A172 (cell line): Measurements from ENCODE around the gene ELMO3. TPM values are rescaled to one million over a fixed set of nuclear protein-coding genes. Genes with fewer than 3 reads are reported as not detected.

Experiments used
- DNase-seq: peaks from one replicate; pipeline ENCODE4 v3.0.0-alpha.2; 2015; ENCODE audit warnings: low spot score
- total RNA-seq: library from RNA; depleted of rRNA; stranded (reverse); fragments of >200 nt; shearing (Covaris generic); gene quantifications from 2 replicates; pipeline ENCODE4 v1.2.3, GENCODE V29; 2014

Gene ELMO3
- total RNA-seq, 1 experiment from 2014 or later, result 0.24 TPM

DNA sequence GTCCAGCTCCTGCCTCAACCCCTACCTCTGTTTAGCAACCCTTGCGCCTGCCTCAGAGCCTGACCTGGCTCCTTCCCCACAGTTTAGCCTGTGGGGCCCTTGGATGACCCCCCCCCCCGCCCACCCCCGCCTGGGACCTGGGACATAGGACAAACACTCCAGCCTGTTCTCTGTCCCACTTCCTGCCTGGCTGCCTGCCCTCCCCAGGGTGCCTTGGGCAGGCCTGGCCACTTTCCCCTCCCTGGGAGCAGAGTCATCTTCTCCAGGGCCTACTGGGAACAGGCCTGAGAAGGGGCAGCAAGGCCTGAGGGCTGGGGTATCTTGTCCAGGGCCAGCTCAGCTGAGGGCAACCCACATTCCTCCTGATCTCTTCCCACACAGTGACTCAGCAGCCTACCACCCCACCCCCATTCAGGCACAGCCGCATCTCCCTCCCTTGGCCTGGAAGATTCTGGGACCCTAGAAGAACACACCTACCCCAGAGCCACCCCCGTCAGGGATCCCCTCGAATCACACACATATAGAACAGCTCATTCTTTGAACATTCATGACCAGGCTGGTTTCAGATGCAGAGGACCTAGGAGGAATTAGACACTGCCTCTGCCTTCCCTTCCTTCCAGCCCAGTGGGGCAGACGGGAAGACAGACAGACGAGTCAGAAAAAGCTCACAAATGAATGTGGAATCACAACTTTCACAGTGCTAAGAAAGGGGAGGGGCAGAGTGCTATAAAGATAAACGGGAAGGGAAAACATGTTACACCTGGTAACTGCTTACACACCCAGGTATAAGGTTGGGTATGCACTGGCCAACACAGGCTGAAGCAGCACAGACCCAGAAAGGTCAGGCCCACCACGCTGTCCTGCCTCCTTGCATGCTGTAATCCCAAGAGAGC, 42.3 kb downstream of the ELMO3 start:
- DNase-seq, result peak; percentile 92

- DNase-seq, result no peak
These were observed 43.3 kb downstream of the ELMO3 start for GRCh38 chr16:67242138-67242730.

- no peak for DNase-seq
These were observed 44.5 kb downstream of the ELMO3 start for GRCh38 chr16:67243481-67243880.

GRCh38 chr16:67244387-67245185, 45.7 kb downstream of the ELMO3 start:
- DNase-seq, result peak; percentile 94

- no peak for DNase-seq
These were observed 46.3 kb downstream of the ELMO3 start for GRCh38 chr16:67245186-67245585.

GRCh38 chr16:67245674-67246080, 46.7 kb downstream of the ELMO3 start:
- peak; percentile 45 for DNase-seq

- peak; percentile 66 for DNase-seq
These were observed 47.3 kb downstream of the ELMO3 start for GRCh38 chr16:67246081-67246755.

DNA sequence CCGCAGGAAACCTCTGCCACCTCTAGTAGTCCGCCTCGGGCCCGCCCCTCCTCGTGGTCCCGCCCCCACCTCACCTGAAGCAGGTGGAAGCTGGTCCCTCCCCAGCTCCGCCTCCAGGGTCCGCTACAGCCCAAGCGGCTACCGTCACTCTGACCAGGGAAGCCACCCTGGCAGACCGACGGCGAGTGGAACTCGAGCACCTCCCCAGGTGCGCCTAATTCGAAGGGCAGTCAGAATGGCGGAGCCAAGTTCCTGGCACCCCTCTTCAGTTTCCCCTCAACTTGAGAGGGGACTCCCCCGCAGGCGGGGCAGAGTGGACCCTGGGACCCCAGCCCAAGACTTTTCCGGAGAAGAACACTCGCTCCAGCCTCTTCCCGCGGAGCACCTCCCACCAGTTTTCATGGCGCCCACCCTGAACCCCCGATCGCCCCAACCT, 47.8 kb downstream of the ELMO3 start:
- DNase-seq, result peak; percentile 29

GRCh38 chr16:67247192-67248072, 48.5 kb downstream of the ELMO3 start, which contains the start of gene FHOD1:
TSS of gene FHOD1 (minus strand) at chr16:67247481. CDS start at chr16:67247410, 71 bp downstream.
- peak; percentile 91 for DNase-seq

- DNase-seq, result no peak
These were observed 49.1 kb downstream of the ELMO3 start for GRCh38 chr16:67248073-67248400.

DNA sequence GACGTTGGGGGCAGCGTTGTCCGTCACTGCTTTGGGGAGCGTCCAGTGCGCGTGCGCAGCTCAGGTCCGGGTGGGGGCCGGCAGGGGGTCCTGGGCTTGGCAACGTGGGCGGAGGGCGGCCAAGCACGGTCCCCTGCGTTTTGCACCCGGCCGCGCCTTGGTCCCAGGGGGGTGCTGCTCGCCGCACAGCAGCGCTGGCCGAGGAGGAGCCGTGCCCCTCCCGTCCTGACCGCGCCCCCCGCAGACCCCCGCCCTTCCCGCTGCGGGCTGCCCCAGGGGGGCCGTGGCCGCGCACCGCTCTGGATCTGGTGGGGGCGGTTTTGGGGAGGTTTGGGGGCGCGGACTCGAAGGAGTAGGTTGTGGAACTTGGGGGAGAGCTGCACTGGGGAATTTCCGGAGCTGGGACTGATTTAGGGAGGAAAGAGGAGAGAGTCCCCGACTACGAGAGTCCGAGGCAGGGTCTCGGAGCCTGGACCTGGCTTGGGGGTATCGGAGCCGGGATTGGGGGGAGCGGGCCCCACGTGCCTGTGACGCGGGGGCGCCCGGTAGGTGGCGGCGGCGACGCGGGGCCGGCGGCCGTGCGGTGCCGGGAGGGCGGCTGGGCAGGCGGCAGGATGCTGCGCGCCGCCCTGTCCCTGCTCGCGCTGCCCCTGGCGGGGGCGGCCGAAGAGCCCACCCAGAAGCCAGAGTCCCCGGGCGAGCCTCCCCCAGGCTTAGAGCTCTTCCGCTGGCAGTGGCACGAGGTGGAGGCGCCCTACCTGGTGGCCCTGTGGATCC, 49.7 kb downstream of the ELMO3 start, which contains the start of gene SLC9A5:
SLC9A5 (plus strand) TSS at position 579 of the 777 bp plus-strand sequence; CDS start at position 615, 36 bp downstream.
- no peak for DNase-seq

GRCh38 chr16:67249178-67250044, 50.5 kb downstream of the ELMO3 start:
- no peak for DNase-seq

- DNase-seq, result no peak
These were observed 51.1 kb downstream of the ELMO3 start for GRCh38 chr16:67250045-67250327.

GRCh38 chr16:67252609-67253497, 53.9 kb downstream of the ELMO3 start:
- no peak for DNase-seq
